Measurements from ENCODE around the gene ZFYVE16.

GRCh38 chr5:80463269-80463668, 55.4 kb downstream of the ZFYVE16 start:
- TF ChIP-seq POLR2AphosphoS5 (IDR thresholded peaks at IDR 0.05) (no peak), POLR2A (IDR thresholded peaks at IDR 0.05) (no peak)
- TF ChIP-seq, protein P1, sequence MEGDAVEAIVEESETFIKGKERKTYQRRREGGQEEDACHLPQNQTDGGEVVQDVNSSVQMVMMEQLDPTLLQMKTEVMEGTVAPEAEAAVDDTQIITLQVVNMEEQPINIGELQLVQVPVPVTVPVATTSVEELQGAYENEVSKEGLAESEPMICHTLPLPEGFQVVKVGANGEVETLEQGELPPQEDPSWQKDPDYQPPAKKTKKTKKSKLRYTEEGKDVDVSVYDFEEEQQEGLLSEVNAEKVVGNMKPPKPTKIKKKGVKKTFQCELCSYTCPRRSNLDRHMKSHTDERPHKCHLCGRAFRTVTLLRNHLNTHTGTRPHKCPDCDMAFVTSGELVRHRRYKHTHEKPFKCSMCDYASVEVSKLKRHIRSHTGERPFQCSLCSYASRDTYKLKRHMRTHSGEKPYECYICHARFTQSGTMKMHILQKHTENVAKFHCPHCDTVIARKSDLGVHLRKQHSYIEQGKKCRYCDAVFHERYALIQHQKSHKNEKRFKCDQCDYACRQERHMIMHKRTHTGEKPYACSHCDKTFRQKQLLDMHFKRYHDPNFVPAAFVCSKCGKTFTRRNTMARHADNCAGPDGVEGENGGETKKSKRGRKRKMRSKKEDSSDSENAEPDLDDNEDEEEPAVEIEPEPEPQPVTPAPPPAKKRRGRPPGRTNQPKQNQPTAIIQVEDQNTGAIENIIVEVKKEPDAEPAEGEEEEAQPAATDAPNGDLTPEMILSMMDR (IDR thresholded peaks at IDR 0.05) = no peak

All from suprapubic skin (tissue), 4 donors.